Measurements from ENCODE around the gene RHEBL1. TPM values are rescaled to one million over a fixed set of nuclear protein-coding genes. Genes with fewer than 3 reads are reported as not detected.

Gene RHEBL1
- total and polyA plus RNA-seq, 7 donors: 0.21 to 1.2 (median 0.77) TPM; not detected in 3

DNA sequence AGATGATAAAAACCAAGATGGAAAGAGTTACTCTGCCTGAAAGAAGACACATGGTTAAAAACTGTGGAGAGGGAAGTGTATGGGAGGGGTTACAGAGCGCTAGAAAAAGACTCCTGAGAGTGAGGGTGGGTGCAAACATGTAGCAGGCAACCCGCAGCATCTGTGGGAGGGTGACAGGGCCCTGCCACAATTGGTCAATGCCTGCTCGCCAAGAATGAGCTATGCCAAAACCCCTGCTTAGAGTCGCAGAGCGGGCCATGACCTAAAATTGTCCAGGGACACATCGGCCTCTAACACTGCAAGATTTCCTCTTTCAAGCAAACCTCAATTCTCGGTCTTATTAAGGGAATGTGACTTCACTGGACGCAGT lies 51.9 kb downstream of the RHEBL1 start:
- no peak for TF ChIP-seq CTCF (IDR thresholded peaks at IDR 0.05)
- WGBS, 3 donors: 1% methylated on average over 8 of the region's 8 CpGs
- H3K4me3 ChIP-seq: peak overlapping the region; percentile 88
- peaks cover 42% of the 10 kb centered on the region for H3K4me1 ChIP-seq
- no peaks in the 10 kb centered on the region for H3K9me3 ChIP-seq
- ATAC-seq: peak; percentile 49 to 65 (median 56)
- H3K36me3 ChIP-seq (ENCODE audit: insufficient read depth in 1 of 2, low read depth in 1 of 2): peaks cover 5 to 27% of the 10 kb centered on the region in 2 donors
- peak overlapping the region; percentile 96 for H3K27ac ChIP-seq
- intact Hi-C loops (cut with DNase I): no loop called here
- peak; percentile 52 to 81 for DNase-seq
- H3K27me3 ChIP-seq (ENCODE audit: insufficient read depth in 3 of 3, low read length in 2 of 3): no peaks in the 10 kb centered on the region

- Histone ChIP-seq H3K27me3 (ENCODE audit: insufficient read depth in 3 of 3, low read length in 2 of 3) (no peaks in the 10 kb centered on the region), H3K27ac (peak overlapping the region; percentile 11), H3K4me1 (peaks cover 43% of the 10 kb centered on the region), H3K9me3 (no peaks in the 10 kb centered on the region), H3K4me3 (no peak overlapping the region), H3K36me3 (ENCODE audit: insufficient read depth in 1 of 2, low read depth in 1 of 2) (peaks cover 0 to 29% of the 10 kb centered on the region in 2 donors)
- intact Hi-C loops (cut with DNase I): no loop called here
- ATAC-seq (no peak), DNase-seq (no peak)
- WGBS, 3 donors: 76 to 100% (median 81%) methylated on average over 1 of the region's 1 CpG
- TF ChIP-seq CTCF (IDR thresholded peaks at IDR 0.05): no peak
Measured at GRCh38 chr12:49015196-49015595, 54.6 kb downstream of the RHEBL1 start.

Other genes with a start within 250 kb of the RHEBL1 start
- gene DDX23, start 217.8 kb downstream of the RHEBL1 start, total RNA-seq: 10 to 100 TPM; 38.5 to 71.6 (median 58.5) TPM
- 10 to 100 TPM; 39.4 to 92.8 (median 64.5) TPM for gene DDX23, start 217.8 kb downstream of the RHEBL1 start, polyA plus RNA-seq
- gene RND1, start 204.1 kb downstream of the RHEBL1 start, total RNA-seq: under 1 TPM in 3 of 4 donors, not detected in 1; 0.15 to 0.64 (median 0.19) TPM
- 1 to 10 TPM in 1 of 3 donors, under 1 TPM in 1, not detected in 1; 0.18 to 1.2 TPM for gene RND1, start 204.1 kb downstream of the RHEBL1 start, polyA plus RNA-seq
- 1 to 10 TPM; 1.6 to 7.8 (median 2.2) TPM for gene FKBP11, start 144.5 kb downstream of the RHEBL1 start, total RNA-seq
- gene FKBP11, start 144.5 kb downstream of the RHEBL1 start, polyA plus RNA-seq: 1 to 10 TPM; 1.6 to 7.6 (median 2.9) TPM
- gene ARF3, start 112.5 kb downstream of the RHEBL1 start, total RNA-seq: 10 to 100 TPM; 17.4 to 27.0 (median 22.3) TPM
- gene ARF3, start 112.5 kb downstream of the RHEBL1 start, polyA plus RNA-seq: 10 to 100 TPM in 2 of 3 donors, 1 to 10 TPM in 1; 7.4 to 18.1 (median 13.2) TPM
- gene WNT10B, start 98.2 kb downstream of the RHEBL1 start, total RNA-seq: under 1 TPM in 2 of 4 donors, not detected in 2; 0.26 to 0.53 TPM
- gene WNT10B, start 98.2 kb downstream of the RHEBL1 start, polyA plus RNA-seq: under 1 TPM in 2 of 3 donors, not detected in 1; 0.13 to 0.14 TPM
- gene WNT1, start 91.7 kb downstream of the RHEBL1 start, total RNA-seq: not detected
- not detected for gene WNT1, start 91.7 kb downstream of the RHEBL1 start, polyA plus RNA-seq
- 100 to 1,000 TPM in 2 of 4 donors, 10 to 100 TPM in 2; 11.2 to 485 (median 123) TPM for gene DDN, start 70.6 kb downstream of the RHEBL1 start, total RNA-seq
- 100 to 1,000 TPM in 1 of 3 donors, 10 to 100 TPM in 2; 43.0 to 126 (median 72.6) TPM for gene DDN, start 70.6 kb downstream of the RHEBL1 start, polyA plus RNA-seq
- gene PRKAG1, start 51.2 kb downstream of the RHEBL1 start, total RNA-seq: 10 to 100 TPM; 49.5 to 91.6 (median 70.6) TPM
- 100 to 1,000 TPM in 1 of 3 donors, 10 to 100 TPM in 2; 67.5 to 105 (median 86.5) TPM for gene PRKAG1, start 51.2 kb downstream of the RHEBL1 start, polyA plus RNA-seq
- 10 to 100 TPM; 62.6 to 69.8 (median 65.1) TPM for gene KMT2D, start 9.2 kb downstream of the RHEBL1 start, total RNA-seq
- gene KMT2D, start 9.2 kb downstream of the RHEBL1 start, polyA plus RNA-seq: 10 to 100 TPM; 10.8 to 65.8 (median 13.9) TPM
- under 1 TPM; 0.07 to 0.43 (median 0.17) TPM for gene DHH, start 24.8 kb upstream of the RHEBL1 start, total RNA-seq
- gene DHH, start 24.8 kb upstream of the RHEBL1 start, polyA plus RNA-seq: under 1 TPM; 0.08 to 0.39 (median 0.17) TPM
- 10 to 100 TPM; 13.3 to 27.3 (median 21.3) TPM for gene LMBR1L, start 40.9 kb upstream of the RHEBL1 start, total RNA-seq
- 10 to 100 TPM; 13.3 to 16.8 (median 14.1) TPM for gene LMBR1L, start 40.9 kb upstream of the RHEBL1 start, polyA plus RNA-seq
- gene TUBA1B, start 61.4 kb upstream of the RHEBL1 start, total RNA-seq: 100 to 1,000 TPM; 101 to 368 (median 242) TPM
- gene TUBA1B, start 61.4 kb upstream of the RHEBL1 start, polyA plus RNA-seq: 1,000 to 10,000 TPM in 1 of 3 donors, 100 to 1,000 TPM in 2; 294 to 1,147 (median 389) TPM
- gene TUBA1A, start 119.1 kb upstream of the RHEBL1 start, total RNA-seq: 10 to 100 TPM; 21.3 to 29.8 (median 29.0) TPM
- gene TUBA1A, start 119.1 kb upstream of the RHEBL1 start, polyA plus RNA-seq: 10 to 100 TPM; 16.4 to 48.2 (median 29.9) TPM
- gene TUBA1C, start 195.1 kb upstream of the RHEBL1 start, total RNA-seq: 100 to 1,000 TPM in 1 of 4 donors, 10 to 100 TPM in 3; 41.4 to 103 (median 48.2) TPM
- 100 to 1,000 TPM in 2 of 3 donors, 10 to 100 TPM in 1; 62.9 to 454 (median 129) TPM for gene TUBA1C, start 195.1 kb upstream of the RHEBL1 start, polyA plus RNA-seq
- not detected for gene PRPH, start 225.2 kb upstream of the RHEBL1 start, total RNA-seq
- under 1 TPM in 2 of 3 donors, not detected in 1; 0.06 to 0.20 TPM for gene PRPH, start 225.2 kb upstream of the RHEBL1 start, polyA plus RNA-seq

All from psoas muscle (tissue), 8 donors.